ENCODE results near the gene OSR1. TPM values are rescaled to one million over a fixed set of nuclear protein-coding genes. Genes with fewer than 3 reads are reported as not detected.

The OSR1 gene
- total RNA-seq, 1 donor from 2014 or later: 5.9 TPM

DNA sequence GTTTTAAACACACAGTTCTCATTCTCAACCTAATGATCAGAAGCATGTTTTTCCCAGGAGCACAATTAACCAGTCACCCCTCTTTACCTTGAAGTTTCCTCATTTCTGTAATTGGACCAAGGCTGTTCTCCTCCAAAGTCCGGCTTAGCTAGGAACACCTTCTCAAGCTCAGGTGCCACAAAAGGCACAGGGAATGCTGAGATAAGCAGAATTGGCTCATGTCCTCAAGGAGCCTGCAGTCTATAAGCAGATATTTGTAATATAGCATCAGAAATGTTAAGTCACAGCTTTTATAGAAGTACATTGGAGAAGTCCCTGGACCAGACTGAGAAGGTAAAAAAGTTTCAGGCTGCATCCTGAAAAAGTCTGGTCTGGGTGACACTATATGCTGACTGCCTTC is 20.7 kb downstream of the OSR1 start:
- intact Hi-C loops (cut with DNase I): no loop called here
- Histone ChIP-seq H3K4me3 (no peak overlapping the region), H3K27ac (no peak overlapping the region), H3K9me3 (no peaks in the 10 kb centered on the region), H3K36me3 (no peaks in the 10 kb centered on the region), H3K27me3 (no peaks in the 10 kb centered on the region), H3K4me1 (no peaks in the 10 kb centered on the region)
- no peak for DNase-seq (ENCODE audit: extremely low spot score in 2 of 2)
- TF ChIP-seq, protein P1, sequence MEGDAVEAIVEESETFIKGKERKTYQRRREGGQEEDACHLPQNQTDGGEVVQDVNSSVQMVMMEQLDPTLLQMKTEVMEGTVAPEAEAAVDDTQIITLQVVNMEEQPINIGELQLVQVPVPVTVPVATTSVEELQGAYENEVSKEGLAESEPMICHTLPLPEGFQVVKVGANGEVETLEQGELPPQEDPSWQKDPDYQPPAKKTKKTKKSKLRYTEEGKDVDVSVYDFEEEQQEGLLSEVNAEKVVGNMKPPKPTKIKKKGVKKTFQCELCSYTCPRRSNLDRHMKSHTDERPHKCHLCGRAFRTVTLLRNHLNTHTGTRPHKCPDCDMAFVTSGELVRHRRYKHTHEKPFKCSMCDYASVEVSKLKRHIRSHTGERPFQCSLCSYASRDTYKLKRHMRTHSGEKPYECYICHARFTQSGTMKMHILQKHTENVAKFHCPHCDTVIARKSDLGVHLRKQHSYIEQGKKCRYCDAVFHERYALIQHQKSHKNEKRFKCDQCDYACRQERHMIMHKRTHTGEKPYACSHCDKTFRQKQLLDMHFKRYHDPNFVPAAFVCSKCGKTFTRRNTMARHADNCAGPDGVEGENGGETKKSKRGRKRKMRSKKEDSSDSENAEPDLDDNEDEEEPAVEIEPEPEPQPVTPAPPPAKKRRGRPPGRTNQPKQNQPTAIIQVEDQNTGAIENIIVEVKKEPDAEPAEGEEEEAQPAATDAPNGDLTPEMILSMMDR (IDR thresholded peaks at IDR 0.05): no peak
- TF ChIP-seq POLR2AphosphoS5 (IDR thresholded peaks at IDR 0.05; ENCODE audit: insufficient read depth in 1 of 2, low read depth in 1 of 2): no peak
- no peak for TF ChIP-seq POLR2A (IDR thresholded peaks at IDR 0.05)

DNA sequence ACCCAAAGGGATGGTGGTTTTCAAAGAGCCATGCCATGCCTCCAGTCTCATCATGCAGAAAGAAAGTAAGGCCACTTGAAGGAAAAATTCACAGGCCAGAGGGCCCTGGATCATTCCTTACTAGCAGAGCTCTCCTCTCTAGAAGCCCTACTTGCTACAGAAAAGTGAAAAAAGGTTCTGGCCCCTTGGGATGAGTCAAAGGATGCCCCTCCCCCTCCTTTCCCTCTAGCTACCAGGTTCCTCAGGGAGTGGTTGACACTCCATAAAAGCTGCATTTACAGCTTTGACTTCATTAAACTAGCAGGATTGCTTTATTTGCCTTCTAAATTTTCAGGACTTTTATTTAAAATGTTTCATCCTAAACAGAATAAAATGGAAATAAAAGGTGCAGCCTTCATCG is 21.2 kb downstream of the OSR1 start:
- Histone ChIP-seq H3K9me3 (no peaks in the 10 kb centered on the region), H3K36me3 (no peaks in the 10 kb centered on the region), H3K27me3 (no peaks in the 10 kb centered on the region), H3K27ac (no peak overlapping the region), H3K4me1 (no peaks in the 10 kb centered on the region), H3K4me3 (no peak overlapping the region)
- no peak for DNase-seq (ENCODE audit: extremely low spot score in 2 of 2)
- no peak for TF ChIP-seq POLR2A (IDR thresholded peaks at IDR 0.05)
- TF ChIP-seq, protein P1 (IDR thresholded peaks at IDR 0.05): no peak
- no peak for TF ChIP-seq POLR2AphosphoS5 (IDR thresholded peaks at IDR 0.05; ENCODE audit: insufficient read depth in 1 of 2, low read depth in 1 of 2)
- intact Hi-C loops (cut with DNase I): no loop called here

DNA sequence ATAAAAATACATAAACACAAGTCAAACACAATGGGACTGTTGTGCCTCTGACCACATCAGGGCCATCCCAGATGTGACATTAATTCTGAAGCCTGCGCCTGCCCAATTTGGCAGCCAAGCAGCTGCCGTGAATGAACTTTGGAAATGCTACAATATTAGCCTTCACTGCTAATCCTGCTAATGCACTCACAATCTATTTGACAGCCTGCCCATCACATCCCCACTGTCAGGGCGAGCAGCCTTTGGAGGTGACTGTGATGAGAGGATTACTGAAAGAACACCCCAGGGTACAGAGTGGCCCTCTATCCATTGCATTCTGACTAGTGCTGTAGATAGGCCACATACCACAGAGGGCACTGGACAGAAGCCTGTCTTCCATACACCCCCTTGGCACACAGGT is 21.6 kb downstream of the OSR1 start:
- TF ChIP-seq POLR2A (IDR thresholded peaks at IDR 0.05): no peak

DNA sequence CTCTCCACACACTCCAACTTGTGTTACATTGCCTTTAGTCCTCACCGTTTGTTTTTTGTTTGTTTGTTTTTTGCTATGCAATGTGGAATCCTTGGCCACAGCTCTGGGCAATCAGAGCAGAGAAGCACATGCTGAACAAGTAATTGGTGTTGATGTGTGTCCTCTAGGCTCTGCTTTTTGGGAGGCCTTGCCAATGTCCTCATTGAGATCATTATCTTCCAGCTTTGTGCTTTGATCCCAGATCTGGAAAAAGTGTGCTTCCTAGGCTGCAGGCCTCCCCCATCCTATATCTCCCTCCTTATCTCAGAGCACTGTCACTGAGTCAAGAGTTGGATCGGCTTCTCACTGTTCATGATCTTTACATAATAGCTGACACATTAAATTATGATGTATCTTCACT is 25.9 kb downstream of the OSR1 start:
- intact Hi-C loops (cut with DNase I): no loop called here
- no peaks in the 10 kb centered on the region for H3K36me3 ChIP-seq

More for the DNA sequence above, 21.6 kb downstream of the OSR1 start:
- H3K27ac ChIP-seq: no peak overlapping the region
- no peaks in the 10 kb centered on the region for H3K27me3 ChIP-seq
- H3K9me3 ChIP-seq: no peaks in the 10 kb centered on the region
- no peaks in the 10 kb centered on the region for H3K4me1 ChIP-seq
- H3K36me3 ChIP-seq: no peaks in the 10 kb centered on the region
- intact Hi-C loops (cut with DNase I): no loop called here
- no peak for DNase-seq (ENCODE audit: extremely low spot score in 2 of 2)
- no peak overlapping the region for H3K4me3 ChIP-seq

DNA sequence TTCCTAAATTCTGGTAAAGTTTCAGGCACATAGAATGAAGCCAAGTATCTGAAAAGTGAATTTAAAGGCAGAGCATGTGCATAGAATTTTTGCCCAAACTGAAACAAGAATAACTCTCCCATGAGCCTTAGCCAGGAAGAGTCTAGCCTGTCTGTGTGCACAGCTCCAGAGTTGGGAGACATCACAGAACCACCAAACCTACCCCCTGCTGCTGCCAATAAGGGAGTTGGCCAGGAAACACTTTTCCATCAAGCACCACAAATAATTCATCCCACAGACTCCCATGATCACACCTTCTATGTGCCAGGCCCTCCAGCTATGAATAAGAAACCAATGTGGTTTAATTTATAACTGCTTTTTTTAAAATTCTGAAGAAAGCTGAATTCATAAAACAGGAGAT is 27.0 kb downstream of the OSR1 start:
- H3K36me3 ChIP-seq: no peaks in the 10 kb centered on the region
- no peak overlapping the region for H3K4me3 ChIP-seq
- H3K27ac ChIP-seq: no peak overlapping the region
- intact Hi-C loops (cut with DNase I): no loop called here
- no peak for TF ChIP-seq POLR2AphosphoS5 (IDR thresholded peaks at IDR 0.05; ENCODE audit: insufficient read depth in 1 of 2, low read depth in 1 of 2)
- TF ChIP-seq, protein P1 (IDR thresholded peaks at IDR 0.05): no peak
- no peak for TF ChIP-seq POLR2A (IDR thresholded peaks at IDR 0.05)
- H3K4me1 ChIP-seq: no peaks in the 10 kb centered on the region
- no peaks in the 10 kb centered on the region for H3K27me3 ChIP-seq
- no peak for DNase-seq (ENCODE audit: extremely low spot score in 2 of 2)
- no peaks in the 10 kb centered on the region for H3K9me3 ChIP-seq

More for the DNA sequence above, 25.9 kb downstream of the OSR1 start:
- TF ChIP-seq, protein P1 (IDR thresholded peaks at IDR 0.05): no peak
- no peak for TF ChIP-seq POLR2A (IDR thresholded peaks at IDR 0.05)
- TF ChIP-seq POLR2AphosphoS5 (IDR thresholded peaks at IDR 0.05; ENCODE audit: insufficient read depth in 1 of 2, low read depth in 1 of 2): no peak
- Histone ChIP-seq H3K27me3 (no peaks in the 10 kb centered on the region), H3K27ac (no peak overlapping the region), H3K9me3 (no peaks in the 10 kb centered on the region), H3K4me3 (no peak overlapping the region), H3K4me1 (no peaks in the 10 kb centered on the region)
- DNase-seq (ENCODE audit: extremely low spot score in 2 of 2): no peak

DNA sequence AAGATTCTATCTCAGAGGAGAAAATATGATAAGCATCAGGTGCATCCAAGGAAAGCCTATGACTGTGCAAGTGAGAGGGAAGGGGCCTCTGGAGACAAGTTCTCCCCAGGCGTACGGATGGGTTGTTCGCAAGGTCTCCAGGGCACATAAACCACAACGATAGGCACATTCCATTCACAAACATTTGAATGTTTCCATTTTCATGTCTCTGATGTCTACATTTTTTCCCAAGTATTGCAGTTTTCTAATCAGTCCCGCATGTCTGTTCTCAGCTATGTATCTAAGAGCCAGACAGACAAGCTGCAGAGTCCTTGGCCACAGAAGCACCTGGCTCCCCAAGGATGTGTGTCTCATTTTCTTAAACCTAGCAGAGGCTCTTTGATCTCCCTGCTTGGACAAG is 28.0 kb downstream of the OSR1 start:
- no peak for DNase-seq (ENCODE audit: extremely low spot score in 2 of 2)
- Histone ChIP-seq H3K9me3 (no peaks in the 10 kb centered on the region), H3K27ac (no peak overlapping the region), H3K36me3 (no peaks in the 10 kb centered on the region), H3K4me1 (no peaks in the 10 kb centered on the region), H3K27me3 (no peaks in the 10 kb centered on the region), H3K4me3 (no peak overlapping the region)
- intact Hi-C loops (cut with DNase I): no loop called here
- TF ChIP-seq POLR2A (IDR thresholded peaks at IDR 0.05): no peak
- TF ChIP-seq POLR2AphosphoS5 (IDR thresholded peaks at IDR 0.05; ENCODE audit: insufficient read depth in 1 of 2, low read depth in 1 of 2): no peak
- TF ChIP-seq, protein P1 (IDR thresholded peaks at IDR 0.05): no peak
